Measurements from ENCODE around the gene MTMR12.
"Not testable (repeated sequence)": the region's sequence is repeated elsewhere in the genome, so short reads cannot be mapped to it uniquely, and the experiment has no call there.

The MTMR12 gene

DNA sequence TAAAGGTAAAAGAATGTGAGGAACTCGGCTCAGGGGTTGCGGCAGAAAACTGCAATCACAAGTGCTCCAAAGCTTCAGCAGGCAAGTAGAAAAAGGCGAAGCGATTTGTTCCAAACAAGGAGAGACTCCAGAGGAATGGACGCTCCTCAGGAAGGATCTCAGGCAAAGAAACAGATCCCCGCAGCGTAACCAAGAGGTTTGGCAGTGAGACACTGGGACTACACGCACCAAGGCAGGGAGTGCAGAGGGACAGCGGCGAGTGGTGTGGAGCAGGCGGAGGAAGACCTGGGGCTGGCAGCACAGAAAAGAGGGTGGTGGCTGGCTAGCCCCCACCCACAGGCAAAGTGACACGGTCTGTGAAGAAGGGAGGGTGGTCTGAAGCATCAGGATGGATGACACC is 83.9 kb downstream of the MTMR12 start:
- Histone ChIP-seq H3K4me3 (ENCODE audit: low read length in 2 of 2) (no peak overlapping the region), H3K36me3 (ENCODE audit: control insufficient read depth in 2 of 2, insufficient read depth in 2 of 2, low read length in 2 of 2) (peaks cover 6 to 18% of the 10 kb centered on the region in 2 donors), H3K27ac (ENCODE audit: low read depth in 2 of 2, low read length in 2 of 2) (no peak overlapping the region), H3K27me3 (ENCODE audit: control insufficient read depth in 2 of 2, insufficient read depth in 2 of 2, low read length in 2 of 2) (no peaks in the 10 kb centered on the region), H3K9me3 (ENCODE audit: control insufficient read depth in 2 of 2, low read length in 2 of 2) (no peaks in the 10 kb centered on the region), H3K4me1 (ENCODE audit: control insufficient read depth in 2 of 2, insufficient read depth in 2 of 2, low read length in 2 of 2) (peaks cover 3 to 5% of the 10 kb centered on the region in 2 donors), H3K9ac (ENCODE audit: low read depth in 1 of 2, low read length in 2 of 2) (no peak overlapping the region)

- no peak overlapping the region for H3K27ac ChIP-seq (ENCODE audit: low read depth in 2 of 2, low read length in 2 of 2)
- no peaks in the 10 kb centered on the region for H3K9me3 ChIP-seq (ENCODE audit: control insufficient read depth in 2 of 2, low read length in 2 of 2)
Measured at GRCh38 chr5:32225445-32225844, 87.3 kb downstream of the MTMR12 start.

GRCh38 chr5:32223972-32224609 is 88.6 kb downstream of the MTMR12 start:
- Histone ChIP-seq H3K9me3 (ENCODE audit: control insufficient read depth in 2 of 2, low read length in 2 of 2) (no peaks in the 10 kb centered on the region), H3K27me3 (ENCODE audit: control insufficient read depth in 2 of 2, insufficient read depth in 2 of 2, low read length in 2 of 2) (no peaks in the 10 kb centered on the region), H3K27ac (ENCODE audit: low read depth in 2 of 2, low read length in 2 of 2) (no peak overlapping the region), H3K9ac (ENCODE audit: low read depth in 1 of 2, low read length in 2 of 2) (no peak overlapping the region), H3K4me3 (ENCODE audit: low read length in 2 of 2) (no peak overlapping the region), H3K36me3 (ENCODE audit: control insufficient read depth in 2 of 2, insufficient read depth in 2 of 2, low read length in 2 of 2) (peaks cover 0 to 5% of the 10 kb centered on the region in 2 donors), H3K4me1 (ENCODE audit: control insufficient read depth in 2 of 2, insufficient read depth in 2 of 2, low read length in 2 of 2) (no peaks in the 10 kb centered on the region)

More at GRCh38 chr5:32225445-32225844, 87.3 kb downstream of the MTMR12 start:
- Histone ChIP-seq H3K4me1 (ENCODE audit: control insufficient read depth in 2 of 2, insufficient read depth in 2 of 2, low read length in 2 of 2) (no peaks in the 10 kb centered on the region), H3K4me3 (ENCODE audit: low read length in 2 of 2) (no peak overlapping the region), H3K9ac (ENCODE audit: low read depth in 1 of 2, low read length in 2 of 2) (no peak overlapping the region), H3K36me3 (ENCODE audit: control insufficient read depth in 2 of 2, insufficient read depth in 2 of 2, low read length in 2 of 2) (peaks cover 6 to 13% of the 10 kb centered on the region in 2 donors), H3K27me3 (ENCODE audit: control insufficient read depth in 2 of 2, insufficient read depth in 2 of 2, low read length in 2 of 2) (no peaks in the 10 kb centered on the region)

DNA sequence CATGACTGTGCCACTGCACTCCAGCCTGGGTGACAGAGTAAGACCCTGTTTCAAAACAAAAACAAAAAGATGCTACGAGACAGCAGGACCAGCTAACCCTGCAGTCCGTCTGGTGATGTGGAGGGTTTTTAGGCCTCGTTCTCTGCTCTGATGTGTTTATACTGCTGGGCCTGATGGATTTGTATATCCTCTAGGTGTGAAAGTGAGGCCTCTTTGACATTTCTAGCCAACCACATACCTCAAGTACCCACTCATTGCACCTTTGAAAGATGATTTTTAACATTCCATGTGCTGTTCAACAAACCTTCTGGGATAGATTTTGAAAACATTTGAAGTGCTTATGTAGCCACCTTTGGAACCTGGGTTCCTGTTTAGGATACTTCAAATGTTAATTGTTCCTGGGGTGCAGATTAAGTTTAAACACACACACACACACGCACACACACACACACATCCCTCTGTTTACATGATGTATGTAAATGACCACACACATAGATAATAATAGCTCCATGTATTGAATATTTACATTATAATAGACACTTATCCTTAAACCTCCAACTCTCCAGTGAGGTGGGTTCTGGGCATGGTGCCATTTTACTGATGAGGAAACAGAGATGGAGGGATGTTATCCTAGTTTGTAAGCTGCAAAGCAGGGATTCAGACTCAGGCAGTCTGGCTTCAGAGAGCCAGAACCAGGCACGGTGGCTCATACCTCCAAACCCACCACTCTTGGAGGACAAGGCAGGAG is 89.8 kb downstream of the MTMR12 start:
- Histone ChIP-seq H3K27me3 (ENCODE audit: control insufficient read depth in 2 of 2, insufficient read depth in 2 of 2, low read length in 2 of 2) (no peaks in the 10 kb centered on the region), H3K4me3 (ENCODE audit: low read length in 2 of 2) (no peak overlapping the region), H3K36me3 (ENCODE audit: control insufficient read depth in 2 of 2, insufficient read depth in 2 of 2, low read length in 2 of 2) (no peaks in the 10 kb centered on the region), H3K9me3 (ENCODE audit: control insufficient read depth in 2 of 2, low read length in 2 of 2) (no peaks in the 10 kb centered on the region), H3K4me1 (ENCODE audit: control insufficient read depth in 2 of 2, insufficient read depth in 2 of 2, low read length in 2 of 2) (no peaks in the 10 kb centered on the region), H3K9ac (ENCODE audit: low read depth in 1 of 2, low read length in 2 of 2) (no peak overlapping the region), H3K27ac (ENCODE audit: low read depth in 2 of 2, low read length in 2 of 2) (no peak overlapping the region)

- no peak overlapping the region for H3K9ac ChIP-seq (ENCODE audit: low read depth in 1 of 2, low read length in 2 of 2)
- no peaks in the 10 kb centered on the region for H3K36me3 ChIP-seq (ENCODE audit: control insufficient read depth in 2 of 2, insufficient read depth in 2 of 2, low read length in 2 of 2)
- H3K27ac ChIP-seq (ENCODE audit: low read depth in 2 of 2, low read length in 2 of 2), result no peak overlapping the region
- no peaks in the 10 kb centered on the region for H3K27me3 ChIP-seq (ENCODE audit: control insufficient read depth in 2 of 2, insufficient read depth in 2 of 2, low read length in 2 of 2)
- H3K4me1 ChIP-seq (ENCODE audit: control insufficient read depth in 2 of 2, insufficient read depth in 2 of 2, low read length in 2 of 2), result no peaks in the 10 kb centered on the region
- H3K9me3 ChIP-seq (ENCODE audit: control insufficient read depth in 2 of 2, low read length in 2 of 2), result no peaks in the 10 kb centered on the region
- no peak overlapping the region for H3K4me3 ChIP-seq (ENCODE audit: low read length in 2 of 2)
Measured at GRCh38 chr5:32217886-32218396, 94.8 kb downstream of the MTMR12 start.

DNA sequence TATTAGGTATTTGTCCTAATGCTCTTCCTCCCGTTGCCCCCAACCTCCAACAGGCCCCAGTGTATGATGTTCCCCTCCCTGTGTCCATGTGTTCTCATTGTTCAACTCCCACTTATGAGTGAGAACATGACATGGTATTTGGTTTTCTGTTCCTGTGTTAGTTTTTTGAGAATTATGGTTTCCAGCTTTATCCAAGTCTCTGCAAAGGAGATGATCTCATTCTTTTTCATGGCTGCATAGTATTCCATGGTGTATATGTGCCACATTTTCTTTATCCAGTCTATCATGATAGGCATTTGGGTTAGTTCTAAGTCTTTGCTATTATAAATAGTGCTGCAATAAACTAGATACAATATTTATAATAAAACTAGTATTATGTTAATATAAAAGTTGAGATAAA is 98.4 kb downstream of the MTMR12 start:
- H3K27ac ChIP-seq (ENCODE audit: low read depth in 2 of 2, low read length in 2 of 2); H3K9ac ChIP-seq (ENCODE audit: low read depth in 1 of 2, low read length in 2 of 2); H3K27me3 ChIP-seq (ENCODE audit: control insufficient read depth in 2 of 2, insufficient read depth in 2 of 2, low read length in 2 of 2); H3K4me1 ChIP-seq (ENCODE audit: control insufficient read depth in 2 of 2, insufficient read depth in 2 of 2, low read length in 2 of 2); H3K36me3 ChIP-seq (ENCODE audit: control insufficient read depth in 2 of 2, insufficient read depth in 2 of 2, low read length in 2 of 2); H3K9me3 ChIP-seq (ENCODE audit: control insufficient read depth in 2 of 2, low read length in 2 of 2); H3K4me3 ChIP-seq (ENCODE audit: low read length in 2 of 2): not testable (repeated sequence)

GRCh38 chr5:32210151-32210550 is 102.6 kb downstream of the MTMR12 start:
- Histone ChIP-seq H3K4me1 (ENCODE audit: control insufficient read depth in 2 of 2, insufficient read depth in 2 of 2, low read length in 2 of 2) (no peaks in the 10 kb centered on the region), H3K9ac (ENCODE audit: low read depth in 1 of 2, low read length in 2 of 2) (no peak overlapping the region), H3K4me3 (ENCODE audit: low read length in 2 of 2) (no peak overlapping the region), H3K27me3 (ENCODE audit: control insufficient read depth in 2 of 2, insufficient read depth in 2 of 2, low read length in 2 of 2) (no peaks in the 10 kb centered on the region), H3K36me3 (ENCODE audit: control insufficient read depth in 2 of 2, insufficient read depth in 2 of 2, low read length in 2 of 2) (no peaks in the 10 kb centered on the region), H3K27ac (ENCODE audit: low read depth in 2 of 2, low read length in 2 of 2) (no peak overlapping the region), H3K9me3 (ENCODE audit: control insufficient read depth in 2 of 2, low read length in 2 of 2) (no peaks in the 10 kb centered on the region)

DNA sequence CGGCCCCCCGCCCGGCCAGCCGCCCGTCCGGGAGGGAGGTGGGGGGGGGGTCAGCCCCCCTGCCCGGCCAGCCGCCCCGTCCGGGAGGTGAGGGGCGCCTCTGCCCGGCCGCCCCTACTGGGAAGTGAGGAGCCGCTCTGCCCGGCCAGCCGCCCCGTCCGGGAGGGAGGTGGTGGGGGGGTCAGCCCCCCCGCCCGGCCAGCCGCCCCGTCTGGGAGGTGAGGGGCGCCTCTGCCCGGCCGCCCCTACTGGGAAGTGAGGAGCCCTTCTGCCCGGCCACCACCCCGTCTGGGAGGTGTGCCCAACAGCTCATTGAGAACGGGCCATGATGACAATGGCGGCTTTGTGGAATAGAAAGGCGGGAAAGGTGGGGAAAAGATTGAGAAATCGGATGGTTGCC is 103.9 kb downstream of the MTMR12 start:
- not testable (repeated sequence) for H3K4me1 ChIP-seq (ENCODE audit: control insufficient read depth in 2 of 2, insufficient read depth in 2 of 2, low read length in 2 of 2); H3K27ac ChIP-seq (ENCODE audit: low read depth in 2 of 2, low read length in 2 of 2); H3K27me3 ChIP-seq (ENCODE audit: control insufficient read depth in 2 of 2, insufficient read depth in 2 of 2, low read length in 2 of 2); H3K4me3 ChIP-seq (ENCODE audit: low read length in 2 of 2); H3K36me3 ChIP-seq (ENCODE audit: control insufficient read depth in 2 of 2, insufficient read depth in 2 of 2, low read length in 2 of 2); H3K9ac ChIP-seq (ENCODE audit: low read depth in 1 of 2, low read length in 2 of 2); H3K9me3 ChIP-seq (ENCODE audit: control insufficient read depth in 2 of 2, low read length in 2 of 2)

DNA sequence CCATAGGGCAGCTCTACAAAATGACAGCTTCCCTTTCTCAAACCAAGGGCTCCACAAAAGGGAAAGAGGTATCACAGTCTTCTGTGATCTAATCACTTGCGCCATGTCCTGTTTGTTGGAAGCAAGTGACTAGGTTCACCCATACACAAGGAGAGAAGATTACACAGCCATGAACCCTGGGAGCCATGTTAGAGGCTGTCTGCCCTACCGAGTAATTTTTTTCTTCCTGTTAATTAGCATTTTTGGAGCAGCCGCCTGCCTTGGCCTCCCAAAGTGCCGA is 105.4 kb downstream of the MTMR12 start:
- no peaks in the 10 kb centered on the region for H3K4me1 ChIP-seq (ENCODE audit: control insufficient read depth in 2 of 2, insufficient read depth in 2 of 2, low read length in 2 of 2)

GRCh38 chr5:32206509-32207354 is 106.0 kb downstream of the MTMR12 start:
- no peak overlapping the region for H3K27ac ChIP-seq (ENCODE audit: low read depth in 2 of 2, low read length in 2 of 2)
- no peak overlapping the region for H3K9ac ChIP-seq (ENCODE audit: low read depth in 1 of 2, low read length in 2 of 2)
- no peaks in the 10 kb centered on the region for H3K4me1 ChIP-seq (ENCODE audit: control insufficient read depth in 2 of 2, insufficient read depth in 2 of 2, low read length in 2 of 2)
- no peaks in the 10 kb centered on the region for H3K36me3 ChIP-seq (ENCODE audit: control insufficient read depth in 2 of 2, insufficient read depth in 2 of 2, low read length in 2 of 2)
- H3K9me3 ChIP-seq (ENCODE audit: control insufficient read depth in 2 of 2, low read length in 2 of 2), result no peaks in the 10 kb centered on the region
- H3K27me3 ChIP-seq (ENCODE audit: control insufficient read depth in 2 of 2, insufficient read depth in 2 of 2, low read length in 2 of 2), result no peaks in the 10 kb centered on the region
- no peak overlapping the region for H3K4me3 ChIP-seq (ENCODE audit: low read length in 2 of 2)

More for the DNA sequence above, 105.4 kb downstream of the MTMR12 start:
- Histone ChIP-seq H3K36me3 (ENCODE audit: control insufficient read depth in 2 of 2, insufficient read depth in 2 of 2, low read length in 2 of 2) (no peaks in the 10 kb centered on the region), H3K9ac (ENCODE audit: low read depth in 1 of 2, low read length in 2 of 2) (no peak overlapping the region), H3K27me3 (ENCODE audit: control insufficient read depth in 2 of 2, insufficient read depth in 2 of 2, low read length in 2 of 2) (no peaks in the 10 kb centered on the region), H3K27ac (ENCODE audit: low read depth in 2 of 2, low read length in 2 of 2) (no peak overlapping the region), H3K9me3 (ENCODE audit: control insufficient read depth in 2 of 2, low read length in 2 of 2) (no peaks in the 10 kb centered on the region), H3K4me3 (ENCODE audit: low read length in 2 of 2) (no peak overlapping the region)

Measured in mucosa of rectum (tissue), 2 donors.